GM12892 (cell line): Measurements from ENCODE around the gene KCNQ1OT1.

Experiments used
- POLR2A ChIP-seq: IDR thresholded peaks from 2 replicates; pipeline ENCODE4 v1.6.1; 2011; ENCODE audit warnings: low read depth, low read length, control low read depth
- POLR2AphosphoS5 ChIP-seq: IDR thresholded peaks from 2 replicates; pipeline ENCODE4 v1.6.1; 2011; ENCODE audit warnings: low read depth, low read length, control low read depth
- TAF1 ChIP-seq: IDR thresholded peaks from 2 replicates; pipeline ENCODE4 v1.6.1; 2011; ENCODE audit warnings: low read depth, mild to moderate bottlenecking, control low read depth, low read length, borderline replicate concordance

GRCh38 chr11:2748061-2748813 is 48.4 kb upstream of the KCNQ1OT1 start:
- TF ChIP-seq POLR2A = no peak
- TF ChIP-seq POLR2AphosphoS5 = no peak
- TF ChIP-seq TAF1 = no peak
